ENCODE results near the gene STK39. TPM values are rescaled to one million over a fixed set of nuclear protein-coding genes. Genes with fewer than 3 reads are reported as not detected.

The STK39 gene
- total RNA-seq, 2 experiments from 2014 or later: 7.9 to 9.5 TPM

DNA sequence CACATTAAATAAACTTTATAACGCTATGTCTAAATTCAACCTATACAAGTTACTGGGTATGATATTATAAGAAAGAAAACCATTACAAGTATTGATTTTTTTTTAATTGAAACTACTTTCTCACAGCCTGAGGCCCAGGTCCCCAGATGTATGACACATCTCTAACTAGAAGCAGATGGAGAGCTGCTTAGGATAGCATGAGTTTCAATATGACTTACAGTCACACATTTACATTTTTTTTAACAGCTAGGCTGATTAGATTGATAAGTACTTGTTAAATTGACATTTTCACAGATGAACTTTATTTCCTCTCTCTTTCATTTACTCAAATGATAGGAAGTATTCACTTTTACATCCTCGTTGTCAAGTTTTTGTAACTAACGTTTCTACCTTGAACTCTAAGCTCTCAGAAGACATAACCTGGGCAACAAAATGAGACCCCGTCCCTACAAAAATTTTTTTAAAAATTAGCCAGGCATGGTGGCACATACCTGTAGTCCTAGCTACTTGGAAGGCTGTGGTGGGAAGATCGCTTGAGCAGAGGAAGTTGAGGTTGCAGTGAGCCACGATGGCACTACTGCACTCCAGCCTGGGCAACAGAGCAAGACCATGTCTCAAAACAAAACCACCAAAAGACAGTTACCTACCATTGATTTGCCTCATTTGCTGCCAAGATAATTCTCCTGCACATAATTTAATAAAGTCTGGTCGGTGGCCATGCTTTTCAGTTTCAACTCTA, 52.4 kb downstream of the STK39 start:
- no peak overlapping the region for H3K4me3 ChIP-seq (ENCODE audit: low read length)
- CTCF ChIA-PET: no interaction called here
- H3K4me3 Mint-ChIP-seq: peak overlapping the region; percentile 53
- no peaks in the 10 kb centered on the region for H3K9me3 ChIP-seq (ENCODE audit: control insufficient read depth in 1 of 2, insufficient read depth in 1 of 2, low read length in 2 of 2)
- H3K36me3 ChIP-seq (ENCODE audit: insufficient read depth, low read length): no peaks in the 10 kb centered on the region
- H3K27ac ChIP-seq (ENCODE audit: low read depth in 1 of 2, low read length in 2 of 2): peak overlapping the region; percentile 23 to 34
- TF ChIP-seq, protein P1, sequence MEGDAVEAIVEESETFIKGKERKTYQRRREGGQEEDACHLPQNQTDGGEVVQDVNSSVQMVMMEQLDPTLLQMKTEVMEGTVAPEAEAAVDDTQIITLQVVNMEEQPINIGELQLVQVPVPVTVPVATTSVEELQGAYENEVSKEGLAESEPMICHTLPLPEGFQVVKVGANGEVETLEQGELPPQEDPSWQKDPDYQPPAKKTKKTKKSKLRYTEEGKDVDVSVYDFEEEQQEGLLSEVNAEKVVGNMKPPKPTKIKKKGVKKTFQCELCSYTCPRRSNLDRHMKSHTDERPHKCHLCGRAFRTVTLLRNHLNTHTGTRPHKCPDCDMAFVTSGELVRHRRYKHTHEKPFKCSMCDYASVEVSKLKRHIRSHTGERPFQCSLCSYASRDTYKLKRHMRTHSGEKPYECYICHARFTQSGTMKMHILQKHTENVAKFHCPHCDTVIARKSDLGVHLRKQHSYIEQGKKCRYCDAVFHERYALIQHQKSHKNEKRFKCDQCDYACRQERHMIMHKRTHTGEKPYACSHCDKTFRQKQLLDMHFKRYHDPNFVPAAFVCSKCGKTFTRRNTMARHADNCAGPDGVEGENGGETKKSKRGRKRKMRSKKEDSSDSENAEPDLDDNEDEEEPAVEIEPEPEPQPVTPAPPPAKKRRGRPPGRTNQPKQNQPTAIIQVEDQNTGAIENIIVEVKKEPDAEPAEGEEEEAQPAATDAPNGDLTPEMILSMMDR (IDR thresholded peaks at IDR 0.05): no peak
- H3K4me1 Mint-ChIP-seq (ENCODE audit: low read depth): peaks cover 49% of the 10 kb centered on the region
- H3K9me3 Mint-ChIP-seq: no peaks in the 10 kb centered on the region
- ATAC-seq (ENCODE audit: poor library complexity) (peak; percentile 33), DNase-seq (peak in 5 of 14 experiments; percentile 3 to 61 (median 36))
- H3K27me3 Mint-ChIP-seq: no peaks in the 10 kb centered on the region
- H3K27me3 ChIP-seq (ENCODE audit: control insufficient read depth in 1 of 2, insufficient read depth in 2 of 2, low read length in 2 of 2): no peaks in the 10 kb centered on the region
- H3K4me1 ChIP-seq (ENCODE audit: insufficient read depth, low read length): peaks cover 43% of the 10 kb centered on the region
- peak overlapping the region; percentile 81 for H3K27ac Mint-ChIP-seq
- POLR2A ChIA-PET: interaction anchor here (1.0 to 1.5 kb wide), 3 partner anchors 12 to 52 kb away, joined by 3 to 4 read pairs (median 3); partner anchors contain the start of gene STK39
- H3K36me3 Mint-ChIP-seq (ENCODE audit: low read depth): no peaks in the 10 kb centered on the region
- intact Hi-C loops (cut with DNase I, micrococcal nuclease): loop anchor here (5.0 kb wide), 2 partner anchors 37 to 47 kb away; no protein-coding TSS in a partner anchor

DNA sequence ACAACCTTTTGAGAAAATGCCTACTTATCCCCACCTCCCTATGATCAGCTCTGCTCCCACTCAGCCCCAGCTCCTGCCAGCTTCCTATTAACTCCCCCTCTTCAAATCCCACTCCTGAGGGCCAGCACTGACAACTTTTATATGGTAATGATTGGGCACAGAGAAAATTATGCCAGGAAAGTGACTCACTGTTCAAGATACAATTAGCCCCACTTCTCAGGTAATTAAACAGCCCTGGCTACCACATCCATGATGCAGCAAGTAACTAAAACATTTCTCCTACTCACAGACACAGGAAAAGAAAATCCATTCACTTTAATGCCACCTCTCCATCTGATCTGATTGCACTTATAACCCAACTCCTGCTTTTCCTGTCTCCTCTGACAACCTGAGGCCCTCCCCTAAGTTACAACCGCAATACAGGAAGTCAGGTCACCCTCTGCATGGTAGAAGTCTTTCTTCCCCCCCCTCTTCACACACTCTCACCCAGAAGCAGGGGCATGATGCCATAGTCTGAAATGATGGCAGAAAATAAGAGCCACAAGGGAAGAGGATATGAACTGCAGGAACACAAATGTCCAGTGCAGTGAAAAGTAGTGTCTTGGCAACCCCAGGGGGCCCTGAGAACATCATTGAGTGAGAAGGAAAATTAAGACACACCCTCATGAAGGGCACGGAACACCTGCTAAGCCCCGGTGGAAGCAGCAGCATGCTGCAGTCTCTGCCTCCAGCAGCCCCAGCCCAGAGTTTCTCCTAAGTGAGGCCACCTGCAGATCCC, 54.4 kb downstream of the STK39 start:
- Mint-ChIP-seq H3K27ac (peak overlapping the region; percentile 20), H3K4me3 (peak overlapping the region; percentile 36), H3K4me1 (ENCODE audit: low read depth) (peaks cover 48% of the 10 kb centered on the region), H3K27me3 (no peaks in the 10 kb centered on the region), H3K36me3 (ENCODE audit: low read depth) (no peaks in the 10 kb centered on the region), H3K9me3 (no peaks in the 10 kb centered on the region)
- Histone ChIP-seq H3K36me3 (ENCODE audit: insufficient read depth, low read length) (no peaks in the 10 kb centered on the region), H3K4me1 (ENCODE audit: insufficient read depth, low read length) (peaks cover 43% of the 10 kb centered on the region), H3K27ac (ENCODE audit: low read depth in 1 of 2, low read length in 2 of 2) (peak overlapping the region; percentile 4), H3K27me3 (ENCODE audit: control insufficient read depth in 1 of 2, insufficient read depth in 2 of 2, low read length in 2 of 2) (no peaks in the 10 kb centered on the region), H3K4me3 (ENCODE audit: low read length) (peak overlapping the region; percentile 21), H3K9me3 (ENCODE audit: control insufficient read depth in 1 of 2, insufficient read depth in 1 of 2, low read length in 2 of 2) (no peaks in the 10 kb centered on the region)
- ATAC-seq (ENCODE audit: poor library complexity) (peak; percentile 96), DNase-seq (peak in 13 of 14 experiments; percentile 7 to 85 (median 27))
- ChIA-PET POLR2A (no interaction called here), CTCF (interaction anchor here (1.2 kb wide), 1 partner anchor 30 kb away, joined by 3 read pairs; no protein-coding TSS in a partner anchor)
- TF ChIP-seq, protein P1 (IDR thresholded peaks at IDR 0.05): no peak
- intact Hi-C loops (cut with DNase I, micrococcal nuclease): loop anchor here (2.0 to 5.0 kb wide), 3 partner anchors 39 to 54 kb away; partner anchors contain the start of gene STK39 (in 1 of the 2)

DNA sequence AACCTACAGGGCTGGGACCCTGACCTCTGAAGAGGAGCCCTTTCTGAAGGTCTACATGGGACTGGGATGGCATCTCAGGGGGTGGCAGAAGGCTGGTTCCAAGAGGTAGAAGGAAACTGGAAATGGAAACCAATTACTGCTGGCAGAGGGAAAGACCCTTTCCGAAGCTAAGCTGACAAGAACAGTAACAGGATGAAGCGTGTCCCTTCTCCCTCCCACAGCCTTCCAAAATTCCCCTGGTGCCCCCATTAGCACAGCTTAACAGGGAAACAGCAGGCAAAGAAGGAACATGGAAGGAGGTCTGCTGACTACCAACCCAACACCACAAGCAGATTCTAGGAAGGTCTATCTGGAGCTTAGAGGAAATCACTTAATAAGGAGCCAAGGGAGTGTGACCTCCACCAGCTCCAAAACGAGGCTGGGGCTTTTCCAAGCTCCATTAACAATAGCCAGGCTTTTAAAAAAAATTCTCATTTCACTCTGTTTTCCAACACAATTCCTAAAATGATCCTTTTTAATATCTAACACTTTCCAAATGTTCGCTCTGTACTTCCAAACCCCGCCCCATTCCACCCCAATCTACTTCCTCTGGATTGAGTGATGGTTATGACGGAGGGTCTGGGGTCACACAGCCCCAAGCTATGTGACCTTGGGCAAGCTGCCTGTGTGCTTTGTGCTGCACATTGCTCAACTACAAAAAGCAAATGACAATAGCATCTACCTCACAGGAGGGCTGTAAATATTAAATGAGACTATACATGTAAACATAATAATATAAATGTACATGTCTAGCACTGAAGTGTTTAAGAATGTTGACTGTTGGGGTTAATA, 55.2 kb downstream of the STK39 start:
- Histone ChIP-seq H3K4me1 (ENCODE audit: insufficient read depth, low read length) (peaks cover 43% of the 10 kb centered on the region), H3K27me3 (ENCODE audit: control insufficient read depth in 1 of 2, insufficient read depth in 2 of 2, low read length in 2 of 2) (no peaks in the 10 kb centered on the region), H3K27ac (ENCODE audit: low read depth in 1 of 2, low read length in 2 of 2) (no peak overlapping the region), H3K36me3 (ENCODE audit: insufficient read depth, low read length) (no peaks in the 10 kb centered on the region), H3K9me3 (ENCODE audit: control insufficient read depth in 1 of 2, insufficient read depth in 1 of 2, low read length in 2 of 2) (no peaks in the 10 kb centered on the region), H3K4me3 (ENCODE audit: low read length) (no peak overlapping the region)
- Mint-ChIP-seq H3K4me1 (ENCODE audit: low read depth) (peaks cover 48% of the 10 kb centered on the region), H3K9me3 (no peaks in the 10 kb centered on the region), H3K4me3 (no peak overlapping the region), H3K27ac (no peak overlapping the region), H3K27me3 (no peaks in the 10 kb centered on the region), H3K36me3 (ENCODE audit: low read depth) (no peaks in the 10 kb centered on the region)
- DNase-seq (no peak), ATAC-seq (ENCODE audit: poor library complexity) (no peak)
- TF ChIP-seq, protein P1 (IDR thresholded peaks at IDR 0.05): no peak
- CTCF ChIA-PET: interaction anchor here (1.2 kb wide), 1 partner anchor 31 kb away, joined by 3 read pairs; no protein-coding TSS in a partner anchor
- intact Hi-C loops (cut with DNase I, micrococcal nuclease): loop anchor here (2.0 to 5.0 kb wide), 3 partner anchors 40 to 55 kb away; partner anchors contain the start of gene STK39 (in 1 of the 2)
- POLR2A ChIA-PET: no interaction called here
